Measurements from ENCODE around the gene TP53BP2. TPM values are rescaled to one million over a fixed set of nuclear protein-coding genes. Genes with fewer than 3 reads are reported as not detected.
A peak's percentile ranks its signal among the peaks of the same experiment; 100 is the strongest.

TP53BP2 gene
- total RNA-seq, 1 donor from 2014 or later = 46.6 TPM

DNA sequence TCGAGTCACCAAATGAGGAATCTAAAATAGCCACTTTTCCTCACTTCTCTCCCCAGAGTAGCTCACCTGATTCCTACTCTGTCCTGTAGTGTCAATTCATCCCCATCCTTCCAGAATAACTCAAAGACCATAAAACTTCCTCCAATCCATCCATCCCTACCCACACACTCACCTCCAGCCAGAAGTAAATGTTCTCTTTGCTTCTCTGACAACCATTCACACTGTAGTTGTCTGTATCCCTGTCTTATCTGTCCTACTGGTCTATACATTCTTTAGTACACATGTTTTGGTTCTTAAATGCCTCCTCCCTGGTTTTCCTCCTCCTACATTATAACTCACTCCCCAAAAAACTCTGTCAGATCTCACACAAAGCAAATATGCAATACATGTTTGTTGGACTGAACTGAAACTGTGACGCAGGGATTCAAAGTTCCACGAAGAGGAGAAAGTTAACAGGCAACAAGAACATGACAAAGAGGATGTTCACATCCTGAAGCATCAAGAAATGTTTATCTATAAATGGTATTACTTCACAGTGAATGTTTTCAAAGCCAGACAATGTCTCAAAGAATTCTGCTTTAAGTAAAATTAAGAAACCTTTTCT is 11.0 kb downstream of the TP53BP2 start:
- Histone ChIP-seq H3K36me3 (ENCODE audit: insufficient read depth, low read length) (no peaks in the 10 kb centered on the region), H3K4me2 (ENCODE audit: low read length) (peak overlapping the region; percentile 69), H3K4me1 (ENCODE audit: insufficient read depth, low read length) (peaks cover 20% of the 10 kb centered on the region), H3K79me2 (ENCODE audit: insufficient read depth, low read length) (peaks cover 93% of the 10 kb centered on the region), H3K9me3 (ENCODE audit: insufficient read depth, low read depth, low read length) (no peaks in the 10 kb centered on the region), H3K27me3 (ENCODE audit: insufficient read depth, low read length) (no peaks in the 10 kb centered on the region), H3K9ac (ENCODE audit: low read length) (peak overlapping the region; percentile 49), H4K20me1 (ENCODE audit: insufficient read depth, low read length) (peaks cover 63% of the 10 kb centered on the region), H3K4me3 (ENCODE audit: insufficient read depth, low read depth, low read length) (no peak overlapping the region), H2AFZ (ENCODE audit: low read depth, low read length) (no peak overlapping the region), H3K27ac (ENCODE audit: low read depth, low read length) (peak overlapping the region; percentile 43)
- Mint-ChIP-seq H3K4me1 (ENCODE audit: low read depth, unreplicated experiment) (peaks cover 13% of the 10 kb centered on the region), H3K9me3 (ENCODE audit: unreplicated experiment) (no peaks in the 10 kb centered on the region), H3K4me3 (ENCODE audit: unreplicated experiment) (no peak overlapping the region), H3K36me3 (ENCODE audit: low read depth, unreplicated experiment) (no peaks in the 10 kb centered on the region), H3K27ac (ENCODE audit: unreplicated experiment) (no peak overlapping the region), H3K27me3 (ENCODE audit: low read depth, unreplicated experiment) (no peaks in the 10 kb centered on the region)
- TF ChIP-seq, protein P1, sequence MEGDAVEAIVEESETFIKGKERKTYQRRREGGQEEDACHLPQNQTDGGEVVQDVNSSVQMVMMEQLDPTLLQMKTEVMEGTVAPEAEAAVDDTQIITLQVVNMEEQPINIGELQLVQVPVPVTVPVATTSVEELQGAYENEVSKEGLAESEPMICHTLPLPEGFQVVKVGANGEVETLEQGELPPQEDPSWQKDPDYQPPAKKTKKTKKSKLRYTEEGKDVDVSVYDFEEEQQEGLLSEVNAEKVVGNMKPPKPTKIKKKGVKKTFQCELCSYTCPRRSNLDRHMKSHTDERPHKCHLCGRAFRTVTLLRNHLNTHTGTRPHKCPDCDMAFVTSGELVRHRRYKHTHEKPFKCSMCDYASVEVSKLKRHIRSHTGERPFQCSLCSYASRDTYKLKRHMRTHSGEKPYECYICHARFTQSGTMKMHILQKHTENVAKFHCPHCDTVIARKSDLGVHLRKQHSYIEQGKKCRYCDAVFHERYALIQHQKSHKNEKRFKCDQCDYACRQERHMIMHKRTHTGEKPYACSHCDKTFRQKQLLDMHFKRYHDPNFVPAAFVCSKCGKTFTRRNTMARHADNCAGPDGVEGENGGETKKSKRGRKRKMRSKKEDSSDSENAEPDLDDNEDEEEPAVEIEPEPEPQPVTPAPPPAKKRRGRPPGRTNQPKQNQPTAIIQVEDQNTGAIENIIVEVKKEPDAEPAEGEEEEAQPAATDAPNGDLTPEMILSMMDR (IDR thresholded peaks at IDR 0.05; ENCODE audit: insufficient read depth, low read depth, low read length) = no peak
- no peak for TF ChIP-seq EZH2 (IDR thresholded peaks at IDR 0.05; ENCODE audit: insufficient read depth, low read length)
- FAIRE-seq = no peak
- peak; percentile 61 for DNase-seq (ENCODE audit: low read depth)

DNA sequence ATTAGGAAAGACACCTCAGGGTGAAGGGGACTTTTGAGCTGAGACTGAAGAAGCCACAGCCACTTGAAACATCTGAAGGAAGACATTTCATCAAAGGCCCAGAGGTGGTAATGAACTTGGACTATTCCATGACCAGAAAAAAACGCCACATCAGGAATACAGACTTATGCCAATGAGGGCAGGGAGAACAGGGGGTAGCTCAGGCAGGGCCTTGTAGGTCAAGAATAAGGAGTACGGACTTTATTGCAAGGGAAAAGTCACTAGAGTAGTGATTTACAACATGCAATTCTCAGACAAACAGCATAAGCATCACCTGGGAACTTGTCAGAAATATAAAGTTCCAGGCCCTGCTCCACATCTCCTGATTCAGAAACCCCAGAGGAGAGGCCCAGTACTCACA is 11.8 kb downstream of the TP53BP2 start:
- H3K27me3 Mint-ChIP-seq (ENCODE audit: low read depth, unreplicated experiment) = no peaks in the 10 kb centered on the region
- Histone ChIP-seq H3K27me3 (ENCODE audit: insufficient read depth, low read length) (no peaks in the 10 kb centered on the region), H2AFZ (ENCODE audit: low read depth, low read length) (no peak overlapping the region), H3K79me2 (ENCODE audit: insufficient read depth, low read length) (peaks cover 93% of the 10 kb centered on the region), H3K4me2 (ENCODE audit: low read length) (no peak overlapping the region), H4K20me1 (ENCODE audit: insufficient read depth, low read length) (peaks cover 65% of the 10 kb centered on the region), H3K4me3 (ENCODE audit: insufficient read depth, low read depth, low read length) (no peak overlapping the region), H3K9me3 (ENCODE audit: insufficient read depth, low read depth, low read length) (no peaks in the 10 kb centered on the region), H3K4me1 (ENCODE audit: insufficient read depth, low read length) (peaks cover 20% of the 10 kb centered on the region), H3K27ac (ENCODE audit: low read depth, low read length) (no peak overlapping the region), H3K36me3 (ENCODE audit: insufficient read depth, low read length) (no peaks in the 10 kb centered on the region), H3K9ac (ENCODE audit: low read length) (no peak overlapping the region)
- H3K9me3 Mint-ChIP-seq (ENCODE audit: unreplicated experiment) = no peaks in the 10 kb centered on the region
- H3K4me3 Mint-ChIP-seq (ENCODE audit: unreplicated experiment) = no peak overlapping the region
- H3K36me3 Mint-ChIP-seq (ENCODE audit: low read depth, unreplicated experiment) = no peaks in the 10 kb centered on the region
- TF ChIP-seq, protein P1 (IDR thresholded peaks at IDR 0.05; ENCODE audit: insufficient read depth, low read depth, low read length) = no peak
- TF ChIP-seq EZH2 (IDR thresholded peaks at IDR 0.05; ENCODE audit: insufficient read depth, low read length) = no peak
- H3K27ac Mint-ChIP-seq (ENCODE audit: unreplicated experiment) = no peak overlapping the region
- FAIRE-seq (no peak), DNase-seq (ENCODE audit: low read depth) (no peak)
- peaks cover 13% of the 10 kb centered on the region for H3K4me1 Mint-ChIP-seq (ENCODE audit: low read depth, unreplicated experiment)

DNA sequence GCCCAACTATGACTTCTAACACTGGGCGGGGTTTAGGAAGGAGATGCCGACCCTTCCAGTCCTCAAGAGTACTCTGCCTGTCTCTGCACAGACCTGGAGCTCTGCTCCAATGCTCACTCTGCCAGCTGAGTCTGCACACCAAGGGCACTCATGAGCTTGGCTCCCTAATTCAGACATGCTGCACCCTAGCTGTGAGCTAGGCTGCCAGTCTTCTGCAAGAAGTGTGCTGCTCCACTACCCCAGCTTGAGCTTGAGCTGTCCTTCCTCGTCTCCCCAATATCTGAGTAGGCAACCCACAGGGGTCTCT is 13.2 kb downstream of the TP53BP2 start:
- Mint-ChIP-seq H3K9me3 (ENCODE audit: unreplicated experiment) (no peaks in the 10 kb centered on the region), H3K36me3 (ENCODE audit: low read depth, unreplicated experiment) (no peaks in the 10 kb centered on the region), H3K4me1 (ENCODE audit: low read depth, unreplicated experiment) (peaks cover 8% of the 10 kb centered on the region), H3K4me3 (ENCODE audit: unreplicated experiment) (no peak overlapping the region), H3K27me3 (ENCODE audit: low read depth, unreplicated experiment) (no peaks in the 10 kb centered on the region), H3K27ac (ENCODE audit: unreplicated experiment) (no peak overlapping the region)
- Histone ChIP-seq H3K9me3 (ENCODE audit: insufficient read depth, low read depth, low read length) (no peaks in the 10 kb centered on the region), H4K20me1 (ENCODE audit: insufficient read depth, low read length) (peaks cover 60% of the 10 kb centered on the region), H3K27ac (ENCODE audit: low read depth, low read length) (peak overlapping the region; percentile 75), H3K4me3 (ENCODE audit: insufficient read depth, low read depth, low read length) (no peak overlapping the region), H3K4me1 (ENCODE audit: insufficient read depth, low read length) (peaks cover 20% of the 10 kb centered on the region), H2AFZ (ENCODE audit: low read depth, low read length) (no peak overlapping the region), H3K4me2 (ENCODE audit: low read length) (peak overlapping the region; percentile 60), H3K9ac (ENCODE audit: low read length) (peak overlapping the region; percentile 52), H3K36me3 (ENCODE audit: insufficient read depth, low read length) (no peaks in the 10 kb centered on the region), H3K27me3 (ENCODE audit: insufficient read depth, low read length) (no peaks in the 10 kb centered on the region), H3K79me2 (ENCODE audit: insufficient read depth, low read length) (peaks cover 93% of the 10 kb centered on the region)
- TF ChIP-seq, protein P1 (IDR thresholded peaks at IDR 0.05; ENCODE audit: insufficient read depth, low read depth, low read length) = no peak
- no peak for TF ChIP-seq EZH2 (IDR thresholded peaks at IDR 0.05; ENCODE audit: insufficient read depth, low read length)
- no peak for DNase-seq (ENCODE audit: low read depth)
- FAIRE-seq = no peak

All from astrocyte (in vitro differentiated cells and primary cell).